ENCODE data around the gene CTXND1.

The CTXND1 gene

DNA sequence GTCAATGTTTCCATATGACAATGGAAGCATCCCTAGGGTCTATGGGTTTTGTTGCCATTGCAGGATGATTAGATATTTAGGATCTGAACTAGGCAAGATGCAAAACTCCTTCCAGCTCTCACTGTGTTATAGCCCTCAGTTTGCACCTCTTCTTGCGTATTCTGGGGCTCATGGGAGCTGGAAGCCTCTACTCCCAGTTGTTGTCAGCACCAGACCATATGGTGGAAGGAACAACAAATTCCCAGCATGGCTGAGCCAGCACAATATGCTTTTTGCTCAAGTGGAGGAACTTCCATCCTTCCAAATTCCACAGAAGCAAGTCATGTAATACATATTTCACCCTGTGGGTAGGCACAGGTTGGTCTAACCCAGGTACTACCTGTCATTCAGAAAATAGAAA is 18.5 kb upstream of the CTXND1 start:
- no peak for TF ChIP-seq CTCF (IDR thresholded peaks at IDR 0.05; ENCODE audit: low read depth, low read length)
- DNase-seq (ENCODE audit: extremely low read depth, low read depth) = no peak

DNA sequence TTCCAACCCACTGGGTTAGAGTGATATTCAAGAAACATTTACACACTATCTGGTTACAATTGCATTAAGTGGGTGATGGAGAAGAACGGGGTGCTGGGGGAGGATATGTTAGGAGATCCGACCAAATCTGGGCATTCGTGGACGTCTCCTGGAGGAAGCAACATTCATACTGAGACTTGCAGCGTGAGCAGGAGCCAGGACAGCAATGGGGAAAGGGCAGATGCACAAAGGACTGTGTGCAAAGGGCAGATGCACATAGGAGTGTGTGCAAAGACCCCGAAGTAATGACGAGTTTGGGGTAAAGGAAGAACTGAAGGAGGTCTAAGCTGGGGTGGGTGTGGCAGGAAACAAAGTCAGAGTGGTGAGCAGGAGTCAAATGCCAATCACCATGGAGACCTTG is 16.1 kb upstream of the CTXND1 start:
- no peak for TF ChIP-seq CTCF (IDR thresholded peaks at IDR 0.05; ENCODE audit: low read depth, low read length)
- DNase-seq (ENCODE audit: extremely low read depth, low read depth) = no peak

DNA sequence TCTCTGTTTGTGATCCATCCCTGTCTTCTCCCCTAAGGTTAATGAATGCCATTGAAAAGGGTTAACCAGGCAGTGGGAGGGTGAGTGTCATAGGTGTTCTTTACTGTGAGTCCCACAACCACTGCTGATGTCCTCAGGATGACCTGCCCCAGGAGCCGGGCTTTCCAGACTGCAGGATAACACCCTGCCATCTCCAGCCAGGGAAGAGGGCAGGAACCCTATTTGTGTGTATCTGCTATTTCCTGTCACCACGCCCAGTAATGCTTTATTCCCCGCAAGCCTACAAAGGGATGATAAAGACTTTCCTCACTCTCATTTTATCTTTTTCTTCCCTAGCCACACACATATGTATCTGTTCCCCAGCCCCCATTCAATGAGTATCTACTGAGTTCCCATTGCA is 15.6 kb upstream of the CTXND1 start:
- no peak for DNase-seq (ENCODE audit: extremely low read depth, low read depth)
- no peak for TF ChIP-seq CTCF (IDR thresholded peaks at IDR 0.05; ENCODE audit: low read depth, low read length)

- DNase-seq (ENCODE audit: extremely low read depth, low read depth) = no peak
- no peak for TF ChIP-seq CTCF (IDR thresholded peaks at IDR 0.05; ENCODE audit: low read depth, low read length)
Observed at GRCh38 chr15:80266745-80267144, 14.7 kb upstream of the CTXND1 start.

DNA sequence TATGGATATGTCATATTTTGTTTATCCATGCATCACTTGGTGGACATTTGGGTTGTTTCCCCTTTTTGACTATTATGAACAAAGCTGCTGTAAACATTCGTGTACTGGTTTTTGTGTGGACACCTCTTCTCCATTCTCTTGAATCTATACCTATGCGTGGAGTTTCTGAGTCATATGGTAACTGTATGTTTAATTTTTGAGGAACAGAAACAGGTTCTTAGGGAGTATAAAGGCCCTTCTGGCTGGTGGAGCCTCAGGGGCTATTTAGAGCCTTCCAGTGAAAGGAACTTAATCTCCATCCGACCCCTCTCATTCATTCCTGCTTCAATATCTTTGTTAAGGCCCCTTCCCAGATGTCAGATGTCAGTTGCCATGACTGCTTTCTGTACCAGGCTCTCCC is 14.1 kb upstream of the CTXND1 start:
- TF ChIP-seq CTCF (IDR thresholded peaks at IDR 0.05; ENCODE audit: low read depth, low read length) = no peak

GRCh38 chr15:80265021-80265420 is 13.0 kb upstream of the CTXND1 start:
- no peak for TF ChIP-seq CTCF (IDR thresholded peaks at IDR 0.05; ENCODE audit: low read depth, low read length)
- no peak for DNase-seq (ENCODE audit: extremely low read depth, low read depth)

More for the DNA sequence above, 14.1 kb upstream of the CTXND1 start:
- DNase-seq (ENCODE audit: extremely low read depth, low read depth) = no peak

- TF ChIP-seq CTCF (IDR thresholded peaks at IDR 0.05; ENCODE audit: low read depth, low read length) = no peak
- no peak for DNase-seq (ENCODE audit: extremely low read depth, low read depth)
Observed at GRCh38 chr15:80264031-80264430, 12.0 kb upstream of the CTXND1 start.

All from AG09319 (cell line).